Medulla oblongata (tissue), 1 donor: ENCODE results near the gene PDZRN3.
A peak's percentile ranks its signal among the peaks of the same experiment; 100 is the strongest.

ENCODE experiments used
- DNase-seq: peaks from one replicate; pipeline ENCODE4 v3.0.0-alpha.2; 2015; ENCODE audit errors: extremely low spot score

PDZRN3 gene

DNA sequence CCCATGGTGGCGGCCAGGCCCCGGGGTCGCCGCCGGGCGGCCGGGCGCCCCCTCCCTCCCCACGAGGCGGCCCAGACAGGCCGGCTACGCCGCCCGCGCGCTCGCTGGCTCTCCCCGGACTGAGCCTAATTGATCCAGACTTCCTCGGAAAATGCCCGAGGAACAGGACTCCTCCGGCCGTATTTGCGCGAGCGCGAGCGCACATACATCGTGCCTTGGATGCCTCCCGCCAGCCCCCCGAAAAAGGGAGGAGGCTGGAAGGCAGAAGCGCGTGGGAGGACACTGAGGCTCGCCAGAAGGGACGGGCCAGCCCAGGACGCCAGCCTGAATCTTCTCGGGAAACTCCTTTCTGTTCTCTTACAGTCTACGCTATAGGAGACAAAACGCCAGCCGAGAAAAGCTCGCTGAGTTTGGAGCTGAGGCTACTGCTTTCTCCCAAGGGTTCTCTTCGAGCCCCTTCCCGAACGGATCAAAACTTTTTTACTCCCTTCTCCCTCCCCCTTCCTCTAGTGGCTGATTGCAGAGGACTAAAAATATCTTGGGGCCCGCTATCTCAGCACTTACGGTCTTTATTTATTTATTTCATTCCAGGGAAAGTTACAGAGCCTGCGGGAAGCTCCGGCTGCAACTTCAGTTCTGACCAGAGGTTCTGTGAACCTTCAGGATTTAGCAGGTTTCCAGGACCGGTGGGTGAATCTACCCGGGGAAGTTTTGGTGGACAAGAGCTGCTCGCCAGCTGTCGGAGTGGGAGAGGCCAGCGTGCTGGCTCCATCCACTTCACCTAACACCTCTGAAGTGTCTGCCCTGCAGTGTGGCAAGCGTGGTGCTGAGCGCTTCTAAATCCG is at the start of gene PDZRN3:
Gene PDZRN3 (minus strand): TSS at position 121 of the 845 bp plus-strand sequence.
- peak; percentile 70 for DNase-seq

DNA sequence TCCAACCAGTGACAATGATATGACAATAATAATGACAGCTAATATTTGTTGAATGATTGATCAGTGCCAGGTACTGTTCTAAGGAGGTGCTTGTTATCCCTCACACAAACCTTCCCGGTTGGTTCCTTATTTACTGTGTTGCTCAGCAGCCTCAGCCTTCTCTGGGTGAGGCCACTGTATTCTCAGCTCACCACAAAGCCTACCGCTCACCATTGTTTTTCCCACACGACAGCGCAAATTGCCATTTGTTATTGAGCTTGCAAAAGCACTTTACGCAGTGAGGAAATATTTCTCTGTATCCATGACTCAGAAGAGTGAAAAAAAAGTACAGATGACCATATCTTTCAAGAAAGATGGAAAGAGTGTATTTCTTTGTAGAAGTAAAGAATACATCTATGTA is 49.5 kb upstream of the PDZRN3 start:
- no peak for DNase-seq

DNA sequence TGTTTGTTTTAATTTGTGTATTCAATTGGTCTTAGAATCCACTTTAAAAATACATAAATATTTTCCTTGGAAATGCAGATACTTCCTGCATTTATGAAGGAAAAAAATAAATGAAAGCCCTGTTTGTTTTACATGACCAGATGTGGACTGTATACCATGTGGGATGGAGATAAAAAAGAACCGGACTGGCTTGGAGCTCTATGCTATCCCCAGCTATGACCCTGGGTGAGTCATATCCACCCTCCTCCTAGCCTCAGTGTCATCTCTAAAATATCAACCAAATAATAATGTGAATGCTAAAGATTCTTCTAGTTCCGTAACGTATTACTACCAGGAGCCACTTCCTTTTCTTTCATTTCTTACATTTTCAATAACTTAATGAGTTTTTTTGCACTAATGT is 44.5 kb upstream of the PDZRN3 start:
- DNase-seq: no peak

DNA sequence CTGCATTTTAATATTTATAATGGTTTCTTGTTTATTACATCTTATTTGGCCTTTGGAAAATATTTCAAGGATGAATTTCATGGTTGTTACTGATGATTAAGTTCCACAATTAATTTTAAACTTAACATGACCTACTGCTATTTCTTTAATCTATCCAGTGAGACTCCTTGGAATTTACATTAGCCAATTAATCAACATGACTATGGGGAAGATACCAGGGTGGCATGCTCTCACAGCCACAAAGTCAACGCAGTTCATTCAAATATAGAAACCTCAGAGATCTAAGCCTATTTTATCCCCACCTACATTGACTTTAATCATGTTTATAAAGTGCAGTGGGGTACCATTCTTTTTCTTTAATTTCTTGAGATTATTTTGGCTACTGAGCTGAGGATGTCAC is 43.6 kb upstream of the PDZRN3 start:
- DNase-seq: no peak

DNA sequence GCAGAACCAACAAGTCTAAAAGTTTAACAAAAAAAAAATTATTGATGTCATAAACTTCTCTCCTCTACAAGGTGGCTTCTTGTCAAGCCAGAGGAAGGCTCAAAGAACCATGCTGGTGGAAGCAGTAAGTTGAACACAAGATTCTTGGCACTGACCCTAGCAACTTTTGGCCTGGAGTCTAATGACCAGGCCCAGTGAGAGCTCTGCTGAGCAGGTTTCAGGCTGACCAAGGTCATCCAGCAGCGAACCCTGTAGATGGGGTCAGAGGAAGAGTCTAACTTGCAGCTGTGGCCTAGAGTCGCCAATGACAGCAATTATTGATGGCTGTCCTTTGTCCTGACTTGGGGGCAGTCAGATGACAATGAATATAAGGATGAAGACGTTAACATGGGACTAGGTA is 43.1 kb upstream of the PDZRN3 start:
- DNase-seq: no peak

DNA sequence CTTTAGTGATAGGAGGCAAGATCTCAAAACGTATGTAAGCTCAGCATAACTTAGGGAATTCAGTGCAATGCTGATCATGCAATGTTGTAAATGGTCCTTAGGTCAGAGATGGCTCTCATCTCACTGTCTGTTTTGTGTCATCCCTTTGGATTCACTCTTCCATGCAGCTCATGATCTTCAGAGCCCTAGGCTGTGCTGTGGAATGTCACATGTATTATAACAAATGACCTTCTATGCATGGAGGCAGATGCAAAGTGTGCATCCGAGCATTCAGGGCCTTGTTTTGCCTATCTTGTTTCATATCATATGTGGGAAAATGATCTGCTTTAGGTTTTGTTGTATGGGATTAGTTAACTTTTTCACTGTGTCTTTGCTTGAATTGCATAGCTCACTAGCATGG is 40.5 kb upstream of the PDZRN3 start:
- no peak for DNase-seq

DNA sequence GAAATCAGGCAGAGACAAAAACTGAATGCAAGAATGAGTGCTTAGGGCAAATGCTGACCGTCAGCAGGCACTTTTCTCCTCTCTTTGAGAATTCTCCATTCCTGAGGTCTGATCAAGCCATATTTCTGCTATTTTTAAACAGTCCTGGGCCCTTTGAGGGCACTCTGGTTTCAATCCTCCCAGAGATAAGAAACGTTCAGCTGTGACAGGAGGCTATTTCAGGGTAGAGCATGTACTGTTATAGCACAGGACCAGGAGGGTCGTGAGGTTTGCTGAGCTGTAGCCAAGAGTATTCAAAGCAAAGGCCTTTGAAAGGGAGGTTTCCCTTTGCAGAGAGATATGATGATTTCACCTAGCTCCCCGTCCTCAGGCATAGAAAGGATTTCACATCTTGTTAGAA is 39.6 kb upstream of the PDZRN3 start:
- DNase-seq: no peak

DNA sequence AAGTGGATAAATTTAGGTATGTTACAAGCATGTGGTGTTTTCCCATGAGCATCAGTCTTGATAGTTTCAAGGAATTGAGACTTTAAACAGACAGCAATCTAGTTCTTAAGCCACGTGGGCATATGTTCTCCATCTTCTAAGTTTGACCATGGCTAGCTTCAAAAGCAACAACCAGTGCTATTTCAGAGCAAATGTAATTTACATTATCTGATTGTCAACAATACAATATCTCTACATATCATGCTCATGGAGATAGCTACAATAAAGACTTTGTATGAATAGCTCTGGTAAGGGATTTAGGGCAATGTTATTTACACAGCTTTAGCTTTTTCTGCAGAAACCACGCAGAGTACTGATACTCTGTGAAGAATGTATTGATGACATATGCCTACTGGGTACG is 38.8 kb upstream of the PDZRN3 start:
- DNase-seq: no peak

DNA sequence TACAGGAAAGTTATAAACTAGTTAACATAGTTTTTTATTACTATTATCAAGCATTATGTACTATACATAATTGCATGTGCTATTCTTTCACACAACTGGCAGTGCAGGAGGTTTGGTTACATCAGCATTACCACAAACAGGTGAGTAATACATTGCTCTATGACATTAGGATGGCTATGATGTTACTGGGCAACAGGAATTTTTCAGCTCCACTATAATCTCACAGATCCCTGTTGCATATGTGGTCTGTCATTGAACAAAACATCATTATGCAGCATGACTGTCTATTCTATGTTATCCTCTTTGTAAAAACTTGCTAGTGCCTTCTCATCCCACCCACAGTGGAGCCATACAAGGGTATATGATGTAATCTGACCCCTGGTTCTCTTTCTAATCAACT is 36.5 kb upstream of the PDZRN3 start:
- DNase-seq: no peak

DNA sequence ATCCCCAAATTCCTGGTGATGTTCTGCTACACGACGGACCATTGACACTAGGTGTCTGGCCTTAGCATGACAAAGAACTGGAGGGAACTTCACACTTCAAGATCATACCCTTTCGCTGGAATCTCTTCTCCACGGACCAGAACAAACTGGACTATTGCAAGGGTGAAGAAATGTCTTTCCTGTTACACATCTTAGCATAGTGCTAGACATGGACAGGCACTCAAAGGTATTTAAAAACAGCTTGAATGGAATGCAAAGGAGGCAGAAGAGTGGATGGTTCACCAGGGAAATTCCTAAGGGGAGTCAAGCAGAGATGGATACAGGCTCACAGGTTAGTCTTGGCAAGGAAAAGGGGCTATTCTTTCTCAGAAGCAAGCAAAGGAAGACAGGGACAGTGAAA is 33.5 kb upstream of the PDZRN3 start:
- DNase-seq: no peak

DNA sequence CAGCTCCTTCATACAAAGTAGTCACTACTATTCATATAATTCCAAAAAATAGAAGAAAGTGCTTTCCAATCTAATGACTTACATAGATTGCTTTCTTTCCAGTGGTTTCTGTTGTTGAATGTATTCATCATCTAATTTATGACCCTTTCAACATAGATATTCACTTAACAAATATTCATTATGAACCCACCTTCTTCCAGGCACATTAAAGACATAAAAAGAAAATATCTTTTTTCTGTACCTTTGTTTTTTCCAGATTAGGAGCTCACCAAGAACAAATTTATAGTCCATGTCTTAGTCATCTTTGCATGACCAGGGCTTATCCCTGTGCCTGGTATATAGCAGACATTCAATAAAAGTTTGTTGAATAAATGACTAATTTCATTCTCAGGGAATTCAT is 32.4 kb upstream of the PDZRN3 start:
- DNase-seq: no peak

DNA sequence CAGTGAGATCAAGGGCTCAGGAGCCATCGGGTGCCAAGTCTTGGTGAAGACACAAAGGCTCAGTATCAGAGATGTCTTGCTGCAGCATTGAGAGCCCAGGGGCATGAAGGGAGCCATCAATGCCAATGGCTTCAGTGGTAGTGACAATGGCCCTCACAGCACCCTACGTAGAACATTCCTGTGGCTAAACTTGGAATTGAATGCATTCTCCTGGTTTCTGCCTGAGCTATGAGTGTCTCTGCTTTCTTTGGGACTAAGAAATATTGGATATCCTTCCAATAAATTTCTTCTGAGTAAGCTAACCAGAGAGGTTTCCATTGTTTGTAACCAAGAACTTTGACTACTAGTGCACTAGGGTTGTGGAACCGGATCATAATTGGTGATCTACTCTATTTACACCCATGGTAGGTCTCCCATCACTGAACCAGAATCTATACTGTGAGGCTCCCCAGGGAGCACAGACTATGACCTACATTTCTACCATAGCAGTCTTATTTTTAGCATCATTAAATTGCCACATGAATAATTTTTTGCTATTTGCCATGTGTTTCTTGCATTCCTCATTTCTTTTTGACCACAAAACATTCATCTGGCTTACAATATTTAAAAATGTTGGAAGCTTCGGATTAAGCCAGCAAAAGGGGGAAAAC is 31.6 kb upstream of the PDZRN3 start:
- DNase-seq: no peak

DNA sequence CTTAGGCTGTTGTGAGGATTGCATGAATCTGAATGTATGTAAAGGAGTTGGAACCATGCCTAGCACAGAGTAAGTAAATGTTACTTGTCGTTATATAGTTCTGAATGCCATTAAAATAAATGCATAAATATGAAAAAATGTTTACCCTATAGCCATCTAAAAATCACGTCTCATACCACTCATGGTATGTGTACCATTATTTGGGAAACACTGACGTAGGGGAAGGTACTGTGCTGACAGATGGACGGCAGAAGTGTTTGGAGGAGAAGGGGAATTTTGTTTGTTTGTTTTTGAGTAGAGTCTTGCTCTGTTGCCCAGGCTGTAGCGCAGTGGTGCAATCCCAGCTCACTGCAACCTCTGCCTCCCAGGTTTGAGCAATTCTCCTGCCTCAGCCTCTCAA is 30.5 kb upstream of the PDZRN3 start:
- DNase-seq: no peak

DNA sequence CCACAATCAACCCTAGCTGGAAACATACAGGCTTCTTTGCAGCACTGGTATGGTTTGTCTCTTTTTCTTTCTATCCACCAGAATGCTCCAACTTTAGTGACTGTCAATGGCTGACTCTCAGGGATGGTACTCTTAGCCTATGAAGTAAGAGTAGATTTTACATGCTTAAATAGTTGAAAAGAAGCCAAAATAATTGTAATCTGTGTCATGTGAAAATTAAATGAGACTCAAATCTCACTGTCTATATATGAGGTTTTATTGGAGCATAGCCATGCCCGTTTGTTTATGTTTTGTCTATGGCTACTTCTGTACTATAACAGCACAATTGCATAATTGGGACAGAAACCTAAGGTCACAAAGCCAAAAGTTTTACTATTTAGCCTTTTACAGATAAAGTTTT is 29.1 kb upstream of the PDZRN3 start:
- DNase-seq: no peak

DNA sequence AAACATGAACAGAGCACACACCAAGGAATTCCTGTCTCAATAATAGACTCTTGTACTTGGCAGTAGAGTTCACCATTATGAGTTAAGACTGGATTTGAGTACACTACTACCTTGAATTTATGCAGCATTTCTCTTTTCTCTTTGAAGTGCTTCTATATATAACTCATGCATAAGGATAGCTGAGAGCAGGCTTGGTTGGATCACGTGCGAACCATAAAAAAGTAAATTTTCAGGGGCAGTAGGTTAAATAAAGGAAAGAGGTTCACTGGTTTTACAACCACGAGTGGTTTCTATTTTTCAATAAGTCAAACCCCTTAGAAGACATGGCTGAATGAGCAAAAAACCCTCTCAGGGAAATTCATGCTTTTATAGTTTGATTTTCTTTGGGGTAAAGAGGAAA is 28.6 kb upstream of the PDZRN3 start:
- no peak for DNase-seq

DNA sequence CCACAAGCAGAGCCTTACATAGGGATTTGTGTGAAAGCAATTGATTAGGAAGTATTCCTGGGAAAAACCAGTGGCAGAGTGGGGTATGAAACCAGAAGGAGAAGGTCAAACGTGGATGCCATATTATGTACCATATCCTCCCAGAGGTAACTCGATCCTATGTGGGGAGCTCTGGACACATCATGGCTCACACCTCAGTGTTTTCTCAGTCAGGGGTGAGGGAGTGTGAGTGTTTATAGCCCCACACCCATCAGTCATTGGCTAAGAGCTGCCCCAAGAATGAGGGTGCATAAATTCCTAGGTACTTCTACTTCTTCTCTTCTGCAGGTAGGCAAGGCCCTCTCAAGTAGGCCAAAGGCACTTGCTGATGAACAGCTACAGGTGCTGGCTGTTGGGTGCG is 28.2 kb upstream of the PDZRN3 start:
- DNase-seq: no peak

DNA sequence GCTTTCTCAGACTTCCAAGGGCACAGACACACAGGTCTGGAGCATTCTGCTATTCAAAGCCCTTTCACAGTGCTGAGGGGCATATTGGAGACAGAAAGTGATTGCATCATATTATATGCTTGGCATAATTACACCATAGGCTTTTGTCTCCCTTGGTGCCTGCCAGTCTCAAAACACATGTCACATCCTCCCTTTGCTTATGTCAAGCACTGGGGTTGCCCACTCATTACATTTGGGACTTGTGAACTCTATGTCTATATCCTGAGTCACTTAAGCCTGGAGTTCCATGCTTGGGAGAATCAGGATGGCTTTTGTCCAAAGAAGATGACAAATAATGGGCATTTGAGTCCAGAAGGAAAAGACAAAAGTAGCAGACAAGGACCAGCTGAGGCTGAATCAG is 12.3 kb upstream of the PDZRN3 start:
- DNase-seq: no peak

DNA sequence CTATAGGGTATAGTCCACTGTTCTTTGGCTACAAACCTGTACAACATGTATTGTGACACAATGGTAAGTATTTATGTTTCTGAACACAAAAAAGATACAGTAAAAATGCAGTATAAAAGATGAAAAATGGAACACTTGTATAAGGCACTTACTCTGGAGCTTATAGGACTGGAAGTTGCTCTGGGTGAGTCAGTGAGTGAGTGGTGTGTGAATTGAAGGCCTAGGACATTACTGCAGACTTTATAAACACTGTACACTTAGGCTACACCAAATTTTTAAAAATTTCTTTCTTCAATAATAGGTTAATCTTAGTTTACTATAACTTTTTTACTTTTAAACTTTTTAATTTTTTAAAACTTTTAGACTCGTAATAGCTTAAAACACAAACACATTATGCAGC is 10.5 kb upstream of the PDZRN3 start:
- DNase-seq: no peak

DNA sequence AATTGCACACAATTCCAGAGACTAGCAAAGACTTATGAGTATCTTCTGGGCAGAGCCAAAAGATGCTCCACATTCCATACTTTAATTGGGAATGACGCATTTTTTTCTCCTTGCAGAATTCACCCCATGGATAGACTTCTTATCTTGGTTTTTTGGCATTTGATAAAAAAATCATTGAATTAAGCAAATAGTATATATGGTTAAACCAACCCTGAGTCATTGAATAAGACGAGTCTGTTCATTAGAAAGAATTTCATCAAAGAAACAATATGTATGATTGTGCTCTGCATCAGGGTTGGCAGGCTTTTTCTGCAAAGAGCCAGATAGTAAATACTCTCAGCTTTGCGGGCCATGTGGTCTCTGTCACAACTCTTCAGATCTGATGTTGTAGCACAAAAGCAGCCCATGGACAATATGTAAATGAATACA is 9.2 kb upstream of the PDZRN3 start:
- DNase-seq: no peak

DNA sequence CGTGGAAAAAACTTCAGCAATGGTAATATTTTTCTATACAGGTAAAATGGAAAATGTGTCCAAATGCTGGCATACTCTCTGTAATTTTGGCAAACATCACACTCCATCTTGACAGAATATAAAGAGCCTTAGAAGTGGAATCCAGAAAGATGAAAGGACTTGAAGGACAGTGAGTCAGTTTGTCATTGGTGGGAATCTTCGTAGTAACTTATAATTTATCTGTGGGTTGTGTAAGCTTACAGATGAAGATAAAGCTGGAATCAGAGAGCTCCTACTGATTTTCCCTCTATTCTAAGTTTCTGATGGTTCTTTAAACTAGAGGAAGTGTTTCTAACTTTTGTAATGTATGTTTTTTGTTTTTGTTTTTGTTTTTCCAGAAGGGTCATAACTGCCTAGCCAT is 8.7 kb upstream of the PDZRN3 start:
- no peak for DNase-seq

DNA sequence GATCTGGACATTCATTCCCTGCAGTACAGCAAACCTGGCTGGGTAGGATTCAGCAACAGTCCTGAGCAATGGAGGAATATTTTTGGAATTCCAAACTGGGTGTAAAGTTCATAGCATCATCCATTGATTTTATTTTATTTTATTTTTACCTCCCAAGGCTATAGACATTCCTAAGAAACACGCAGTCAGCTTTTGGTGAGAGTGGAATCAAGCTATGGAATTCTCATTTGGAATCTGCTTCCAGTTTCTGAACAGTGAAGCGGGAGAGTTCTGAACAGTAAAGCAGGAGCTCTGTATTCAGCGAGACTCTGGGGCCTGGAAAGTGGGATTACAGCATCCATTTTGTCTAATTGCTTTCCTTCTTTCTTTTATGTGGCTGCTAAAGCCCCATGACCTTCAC is 1.4 kb upstream of the PDZRN3 start:
- DNase-seq: no peak

DNA sequence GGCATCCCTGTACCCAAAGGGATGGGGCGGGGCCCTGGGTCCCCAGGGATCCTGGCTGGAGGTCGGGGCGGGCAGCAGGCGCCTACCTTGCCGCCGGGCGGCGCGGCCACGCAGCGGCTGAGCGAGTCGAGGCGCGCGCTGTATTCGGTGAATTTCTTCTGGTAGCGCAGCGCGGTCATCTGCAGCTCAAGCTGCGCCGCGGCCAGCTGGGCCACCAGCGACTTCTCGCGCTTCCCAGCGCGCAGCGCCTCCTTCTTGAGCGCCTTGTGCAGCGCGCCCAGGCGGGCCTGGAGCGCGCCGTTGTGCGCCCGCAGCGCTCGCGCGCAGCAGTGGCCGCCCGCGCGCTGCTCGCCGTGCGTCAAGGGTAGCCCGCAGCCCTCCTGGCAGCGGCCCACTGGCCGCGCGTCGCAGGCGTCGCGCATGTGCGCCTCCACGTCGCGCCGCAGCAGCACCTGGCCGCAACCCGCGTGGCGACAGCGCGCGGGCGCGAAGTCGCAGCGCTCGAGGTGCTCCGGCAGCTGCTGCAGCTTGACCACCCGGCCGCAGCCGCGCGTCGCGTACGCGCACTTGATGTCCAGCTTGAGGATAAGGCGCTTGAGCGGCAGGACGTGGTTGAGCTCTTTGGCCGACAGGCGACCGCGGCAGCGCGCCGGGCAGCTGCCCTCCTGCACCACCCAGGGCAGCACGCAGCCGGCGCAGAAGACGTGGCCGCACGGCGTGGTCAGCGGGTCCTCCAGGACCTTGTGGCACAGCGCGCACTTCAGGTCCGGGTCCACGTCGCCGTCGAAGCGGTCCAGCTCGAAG is 522 bp downstream of the PDZRN3 start:
- DNase-seq: peak; percentile 47

DNA sequence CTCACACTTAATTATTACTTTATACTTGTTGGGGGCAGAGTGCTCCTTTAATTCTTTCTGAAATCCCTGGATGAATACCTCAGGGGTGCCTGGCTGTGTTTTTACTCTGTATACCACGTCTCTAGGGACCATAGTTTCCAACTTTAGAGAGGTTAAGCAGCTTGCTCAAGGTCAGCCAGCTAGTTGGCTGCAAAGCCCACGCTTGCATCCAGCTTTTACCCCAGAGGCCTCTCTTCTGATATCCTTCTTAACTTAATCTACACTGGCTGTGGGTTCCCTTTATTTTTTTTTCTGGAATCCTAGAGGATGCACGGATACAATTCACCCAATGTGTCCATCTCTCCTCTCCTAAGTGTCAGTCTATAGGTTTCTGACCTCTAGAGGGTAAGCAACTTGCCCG is 1.4 kb downstream of the PDZRN3 start:
- DNase-seq: no peak
